GM12875 (cell line): ENCODE measurements around the gene COL19A1.

ENCODE experiments used
- H3K4me3 ChIP-seq: one replicate; pipeline ENCODE4 v1.5.1; 2011; ENCODE audit warnings: low read depth, low read length, control low read depth
- TF ChIP-seq, protein P1 (sequence below): IDR thresholded peaks from 2 replicates; pipeline ENCODE4 v1.5.1; 2011; ENCODE audit warnings: low read depth, mild to moderate bottlenecking, control low read depth, inconsistent platforms, low read length, moderate library complexity, borderline replicate concordance; ENCODE audit not compliant: insufficient read depth

The COL19A1 gene

DNA sequence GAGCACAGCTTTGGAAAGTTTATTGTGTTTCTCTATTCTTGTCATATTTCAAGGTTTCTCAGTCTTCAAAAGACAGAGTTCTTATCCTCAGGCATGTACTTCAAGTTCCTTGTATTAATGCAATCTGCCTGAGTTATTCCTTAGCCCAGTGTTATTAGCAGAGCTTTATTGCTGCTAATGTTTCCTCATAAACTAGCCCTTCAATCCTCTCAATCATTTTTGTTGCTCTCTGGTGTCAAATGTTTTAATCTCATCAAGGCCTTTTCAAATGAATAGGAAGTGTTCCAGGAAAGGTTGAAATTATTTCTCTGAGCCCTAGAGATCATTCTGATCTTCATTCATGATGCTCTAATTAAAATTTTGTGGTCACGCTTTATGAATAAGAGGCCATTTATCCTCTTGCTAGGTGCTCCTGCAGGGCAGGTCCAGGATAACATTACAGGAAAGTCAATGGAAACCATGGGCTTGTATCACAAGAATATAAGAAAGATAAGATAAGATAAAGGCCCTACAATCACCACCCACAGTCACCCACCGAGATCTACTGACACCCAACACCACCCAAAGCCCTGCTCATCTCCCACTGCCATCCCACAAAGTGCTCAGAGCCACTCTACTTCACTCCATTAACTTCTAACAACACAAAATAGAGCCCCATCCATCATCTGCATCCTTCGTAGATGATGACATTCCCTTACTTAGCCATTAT, 310.6 kb downstream of the COL19A1 start:
- no peak overlapping the region for H3K4me3 ChIP-seq
- TF ChIP-seq, protein P1, sequence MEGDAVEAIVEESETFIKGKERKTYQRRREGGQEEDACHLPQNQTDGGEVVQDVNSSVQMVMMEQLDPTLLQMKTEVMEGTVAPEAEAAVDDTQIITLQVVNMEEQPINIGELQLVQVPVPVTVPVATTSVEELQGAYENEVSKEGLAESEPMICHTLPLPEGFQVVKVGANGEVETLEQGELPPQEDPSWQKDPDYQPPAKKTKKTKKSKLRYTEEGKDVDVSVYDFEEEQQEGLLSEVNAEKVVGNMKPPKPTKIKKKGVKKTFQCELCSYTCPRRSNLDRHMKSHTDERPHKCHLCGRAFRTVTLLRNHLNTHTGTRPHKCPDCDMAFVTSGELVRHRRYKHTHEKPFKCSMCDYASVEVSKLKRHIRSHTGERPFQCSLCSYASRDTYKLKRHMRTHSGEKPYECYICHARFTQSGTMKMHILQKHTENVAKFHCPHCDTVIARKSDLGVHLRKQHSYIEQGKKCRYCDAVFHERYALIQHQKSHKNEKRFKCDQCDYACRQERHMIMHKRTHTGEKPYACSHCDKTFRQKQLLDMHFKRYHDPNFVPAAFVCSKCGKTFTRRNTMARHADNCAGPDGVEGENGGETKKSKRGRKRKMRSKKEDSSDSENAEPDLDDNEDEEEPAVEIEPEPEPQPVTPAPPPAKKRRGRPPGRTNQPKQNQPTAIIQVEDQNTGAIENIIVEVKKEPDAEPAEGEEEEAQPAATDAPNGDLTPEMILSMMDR = no peak

DNA sequence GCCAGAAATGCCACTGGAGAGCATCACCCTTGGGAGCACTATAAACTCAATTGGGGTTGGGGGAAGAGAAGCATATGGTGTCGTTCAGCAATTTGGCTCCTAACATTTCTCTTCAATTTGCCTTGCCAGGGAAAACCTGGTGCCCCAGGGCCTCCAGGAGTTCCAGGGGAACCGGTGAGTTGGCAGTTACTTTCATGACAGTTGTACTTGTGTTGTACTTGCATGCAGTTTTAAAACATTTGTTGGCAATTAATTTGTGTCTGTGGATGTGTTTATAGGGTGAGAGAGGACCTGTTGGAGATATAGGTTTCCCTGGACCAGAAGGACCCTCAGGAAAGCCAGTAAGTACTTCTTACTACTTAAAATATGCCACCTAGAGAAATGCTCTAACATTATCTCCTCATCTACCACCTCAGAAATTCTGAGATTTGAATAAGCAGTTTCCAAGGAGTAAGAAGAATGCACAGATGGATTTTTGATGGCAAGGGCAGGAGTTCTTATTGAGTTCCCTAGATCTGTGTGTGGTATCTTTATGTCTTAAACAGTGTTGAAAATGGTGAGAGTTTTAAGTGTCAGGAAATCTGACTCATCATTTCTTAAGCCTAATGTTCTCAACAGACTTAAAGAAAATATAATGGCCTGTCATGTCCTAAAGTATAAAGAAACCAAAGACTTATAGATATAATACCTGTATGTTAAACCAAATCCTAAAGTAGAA, 314.0 kb downstream of the COL19A1 start:
- no peak overlapping the region for H3K4me3 ChIP-seq
- TF ChIP-seq, protein P1 = no peak

DNA sequence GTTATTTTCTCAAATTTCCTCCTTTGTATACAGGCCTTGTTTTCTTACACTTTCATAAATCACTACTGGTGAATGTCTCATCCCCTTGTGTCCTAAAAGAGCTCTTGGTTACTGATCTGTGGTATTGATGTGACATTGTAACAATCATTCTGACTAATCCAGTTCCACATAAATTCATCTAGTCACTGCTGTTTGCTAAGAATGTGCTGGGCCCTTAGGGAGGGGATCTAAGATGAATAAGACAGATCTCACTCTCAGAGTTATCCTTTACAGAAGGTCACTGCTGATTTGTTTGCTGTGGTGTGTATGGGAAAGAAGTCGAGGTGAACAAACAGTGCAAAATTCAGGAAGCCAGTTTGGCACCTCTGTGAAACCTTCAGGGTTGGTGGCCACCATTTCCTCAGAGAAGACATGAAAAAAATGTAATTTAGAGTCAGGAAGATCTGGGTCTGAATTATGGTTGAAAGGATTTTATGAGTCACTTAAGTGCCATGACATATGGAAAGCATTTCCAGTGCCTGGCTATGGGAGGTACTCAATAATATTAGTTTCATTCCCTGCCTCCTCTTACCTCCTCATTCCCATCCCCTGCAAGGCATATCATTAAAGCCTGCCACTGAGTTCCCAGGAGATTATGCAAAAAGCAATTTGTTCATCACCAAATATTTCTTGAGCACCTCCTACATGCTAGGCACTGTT, 314.7 kb downstream of the COL19A1 start:
- TF ChIP-seq, protein P1 = no peak
- no peak overlapping the region for H3K4me3 ChIP-seq

DNA sequence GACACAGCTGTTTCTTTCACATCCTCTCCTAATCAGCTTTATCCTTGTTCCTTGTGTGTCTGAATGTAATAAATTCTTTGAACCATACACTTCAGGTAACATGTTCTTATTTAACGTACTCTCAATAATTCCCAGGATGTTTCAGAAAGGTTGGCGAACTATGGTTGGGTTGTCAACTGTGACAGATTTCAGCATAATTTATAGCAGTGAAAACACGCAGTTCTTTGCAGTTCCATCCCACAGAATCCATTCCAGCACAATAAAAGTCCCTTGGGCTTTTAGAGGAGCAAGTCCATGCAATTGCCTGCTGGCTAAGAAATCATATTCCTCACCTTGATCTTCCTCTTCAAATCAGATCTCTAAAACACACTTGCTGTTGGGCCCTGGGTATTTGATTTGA, 317.2 kb downstream of the COL19A1 start:
- TF ChIP-seq, protein P1 = no peak
- no peak overlapping the region for H3K4me3 ChIP-seq

DNA sequence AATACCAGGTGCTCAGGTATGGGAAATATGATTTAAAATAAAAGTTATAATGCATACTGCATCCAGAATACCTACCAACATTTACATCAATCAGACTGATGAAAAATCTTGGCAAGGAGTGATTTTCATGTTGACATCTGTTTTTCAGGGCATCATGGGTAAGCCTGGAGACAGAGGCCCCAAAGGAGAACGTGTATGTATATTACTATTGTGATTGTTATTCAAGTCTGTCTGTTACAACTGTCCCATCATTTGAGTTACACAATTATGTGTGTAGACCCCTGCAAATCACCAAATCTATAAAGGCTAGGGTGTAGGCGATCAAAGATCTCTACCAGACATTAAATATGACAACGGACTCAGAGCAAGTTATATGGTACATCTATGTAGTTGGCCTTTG, 318.4 kb downstream of the COL19A1 start:
- TF ChIP-seq, protein P1 = no peak

DNA sequence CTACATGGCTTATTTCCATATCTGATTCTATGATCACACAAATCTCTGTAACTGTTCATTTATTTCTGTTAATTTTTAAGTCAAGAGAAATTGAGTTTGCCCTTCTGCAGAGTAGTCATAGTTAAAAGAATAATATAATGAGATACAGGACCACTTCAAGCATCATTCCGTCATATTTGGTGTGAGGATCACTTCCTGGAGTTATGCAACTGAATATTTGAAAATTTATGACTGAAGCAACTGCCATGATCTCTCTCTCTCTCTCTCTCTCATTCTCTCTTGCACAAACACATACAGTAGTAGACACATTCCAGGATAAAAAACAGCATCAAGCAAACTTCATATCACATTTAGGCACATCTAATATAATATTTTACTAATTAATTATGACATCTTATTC, 320.1 kb downstream of the COL19A1 start:
- H3K4me3 ChIP-seq = no peak overlapping the region
- TF ChIP-seq, protein P1 = no peak

More for the DNA sequence above, 318.4 kb downstream of the COL19A1 start:
- H3K4me3 ChIP-seq = no peak overlapping the region
